MM.1S (cell line): ENCODE measurements around the gene PCCA.

Source experiments
- DNase-seq: peaks from one replicate; pipeline ENCODE4 v3.0.0-alpha.2; 2015
- H2AFZ ChIP-seq: fragments of 300-600 bp; sonication (generic); 2 replicates; pipeline ENCODE4 v1.6.0; 2016; ENCODE audit warnings: antibody characterized with exemption, low read length
- H3F3A ChIP-seq: fragments of 300-600 bp; sonication (generic); 2 replicates; pipeline ENCODE4 v1.6.1; 2016; ENCODE audit warnings: mild to moderate bottlenecking, antibody characterized with exemption, low read length, moderate library complexity, mixed read lengths; ENCODE audit not compliant: insufficient read depth
- H3K27ac ChIP-seq: fragments of 300-600 bp; sonication (generic); 2 replicates; pipeline ENCODE4 v1.5.1; 2016; ENCODE audit warnings: mild to moderate bottlenecking, low read length
- H3K27me3 ChIP-seq: fragments of 300-600 bp; sonication (generic); replicated peaks from 2 replicates; pipeline ENCODE4 v1.6.0; 2016; ENCODE audit warnings: low read length; ENCODE audit not compliant: insufficient read depth
- H3K36me3 ChIP-seq: fragments of 300-600 bp; sonication (generic); replicated peaks from 2 replicates; pipeline ENCODE4 v1.6.1; 2016; ENCODE audit warnings: mild to moderate bottlenecking, low read length, mixed read lengths; ENCODE audit not compliant: insufficient read depth
- H3K4me1 ChIP-seq: fragments of 300-600 bp; sonication (generic); 2 replicates; pipeline ENCODE4 v1.6.1; 2016; ENCODE audit warnings: low read length, mixed read lengths
- H3K4me2 ChIP-seq: fragments of 300-600 bp; sonication (generic); 2 replicates; pipeline ENCODE4 v1.6.0; 2016; ENCODE audit warnings: low read depth, low read length
- H3K4me3 ChIP-seq: fragments of 300-600 bp; sonication (generic); 2 replicates; pipeline ENCODE4 v1.5.1; 2016; ENCODE audit warnings: low read length, mixed read lengths
- H3K79me2 ChIP-seq: fragments of 300-600 bp; sonication (generic); 2 replicates; pipeline ENCODE4 v1.6.1; 2016; ENCODE audit warnings: mixed run types, low read length, mixed read lengths
- H3K9ac ChIP-seq: fragments of 300-600 bp; sonication (generic); 2 replicates; pipeline ENCODE4 v1.6.1; 2016; ENCODE audit warnings: low read length, mixed read lengths
- H3K9me2 ChIP-seq: fragments of 300-600 bp; sonication (generic); replicated peaks from 2 replicates; pipeline ENCODE4 v1.6.1; 2016; ENCODE audit warnings: mild to moderate bottlenecking, low read length, mixed read lengths; ENCODE audit not compliant: insufficient read depth
- H3K9me3 ChIP-seq: fragments of 300-600 bp; sonication (generic); replicated peaks from 2 replicates; pipeline ENCODE4 v1.6.1; 2016; ENCODE audit warnings: mild to moderate bottlenecking, low read length, mixed read lengths; ENCODE audit not compliant: insufficient read depth
- H4K20me1 ChIP-seq: fragments of 300-600 bp; sonication (generic); 2 replicates; pipeline ENCODE4 v1.6.1; 2016; ENCODE audit warnings: mild to moderate bottlenecking, low read length, moderate library complexity, mixed read lengths; ENCODE audit not compliant: insufficient read depth
- CTCF ChIP-seq: fragments of 300-600 bp; sonication (generic); IDR thresholded peaks from 2 replicates; pipeline ENCODE4 v1.5.1; 2016; ENCODE audit warnings: antibody characterized with exemption, low read length, mixed read lengths
- EZH2 ChIP-seq: fragments of 300-600 bp; sonication (generic); optimal IDR thresholded peaks from 2 replicates; pipeline ENCODE3; 2017; ENCODE audit warnings: low read depth, mild to moderate bottlenecking, antibody characterized with exemption, low read length, mixed read lengths
- EZH2phosphoT487 ChIP-seq: fragments of 300-600 bp; sonication (generic); IDR thresholded peaks from 2 replicates; pipeline ENCODE4 v1.6.1; 2018; ENCODE audit warnings: antibody characterized with exemption, low read length

The PCCA gene

GRCh38 chr13:100176801-100177400, 88.0 kb downstream of the PCCA start:
- H3K27ac ChIP-seq, result no peak overlapping the region
- H3F3A ChIP-seq, result no peaks in the 10 kb centered on the region
- H4K20me1 ChIP-seq, result no peaks in the 10 kb centered on the region
- H3K79me2 ChIP-seq, result no peaks in the 10 kb centered on the region
- no peaks in the 10 kb centered on the region for H3K9me3 ChIP-seq
- H3K9ac ChIP-seq, result no peak overlapping the region
- H2AFZ ChIP-seq, result no peak overlapping the region
- H3K9me2 ChIP-seq, result no peaks in the 10 kb centered on the region
- H3K4me1 ChIP-seq, result no peaks in the 10 kb centered on the region
- H3K36me3 ChIP-seq, result no peaks in the 10 kb centered on the region
- H3K27me3 ChIP-seq, result no peaks in the 10 kb centered on the region
- TF ChIP-seq EZH2, result no peak
- TF ChIP-seq EZH2phosphoT487, result no peak
- TF ChIP-seq CTCF, result no peak
- no peak overlapping the region for H3K4me2 ChIP-seq
- no peak overlapping the region for H3K4me3 ChIP-seq
- no peak for DNase-seq

DNA sequence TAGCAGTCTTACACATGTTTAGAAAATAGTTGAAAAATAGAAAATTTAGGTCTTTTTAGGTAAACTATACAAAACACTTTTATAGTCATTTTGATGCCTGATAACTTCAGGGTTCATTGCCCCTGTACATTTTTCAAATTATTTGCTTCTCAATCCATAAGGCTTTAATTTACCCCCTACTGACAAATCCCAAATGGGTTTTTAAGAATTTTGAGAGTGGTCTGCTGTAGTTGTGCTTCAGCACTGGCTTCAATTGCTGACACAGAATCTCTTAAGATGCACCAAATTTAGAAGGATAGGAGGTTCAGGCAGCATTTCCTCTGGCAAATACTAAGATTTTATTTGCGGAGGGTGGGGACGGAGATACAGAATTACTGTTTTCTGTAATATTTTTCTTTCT, 89.4 kb downstream of the PCCA start:
- Histone ChIP-seq H2AFZ (no peak overlapping the region), H3K79me2 (no peaks in the 10 kb centered on the region)
- no peak for TF ChIP-seq CTCF
- no peak for TF ChIP-seq EZH2phosphoT487

DNA sequence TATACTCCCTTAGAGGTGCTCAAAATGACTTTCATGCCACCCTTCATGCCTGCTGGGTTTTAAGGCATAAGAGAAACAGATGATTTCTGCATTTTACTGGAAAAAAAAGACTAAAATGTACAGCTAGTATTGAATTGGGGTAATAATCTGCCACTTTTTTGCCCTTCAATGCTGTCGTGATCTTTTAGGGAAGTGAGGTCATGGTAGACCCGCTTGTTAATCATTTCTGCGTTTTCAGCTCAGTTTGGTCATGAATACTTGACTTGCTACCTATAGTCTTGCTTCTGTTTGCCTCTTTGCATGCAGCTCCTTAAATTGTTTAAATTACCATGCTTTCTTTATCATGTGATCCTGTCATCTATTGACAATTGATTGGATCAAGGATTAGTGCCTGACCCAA, 90.4 kb downstream of the PCCA start:
- H3K4me2 ChIP-seq, result no peak overlapping the region
- TF ChIP-seq EZH2 (no peak), CTCF (no peak), EZH2phosphoT487 (no peak)
- no peak overlapping the region for H3K27ac ChIP-seq
- no peak overlapping the region for H3K4me3 ChIP-seq
- H3K36me3 ChIP-seq, result no peaks in the 10 kb centered on the region
- H3K9me3 ChIP-seq, result no peaks in the 10 kb centered on the region
- no peak for DNase-seq
- no peaks in the 10 kb centered on the region for H3K79me2 ChIP-seq
- no peak overlapping the region for H3K9ac ChIP-seq
- no peaks in the 10 kb centered on the region for H3K4me1 ChIP-seq
- no peaks in the 10 kb centered on the region for H3K9me2 ChIP-seq
- H3K27me3 ChIP-seq, result no peaks in the 10 kb centered on the region
- H3F3A ChIP-seq, result no peaks in the 10 kb centered on the region
- H4K20me1 ChIP-seq, result no peaks in the 10 kb centered on the region
- no peak overlapping the region for H2AFZ ChIP-seq

More for the DNA sequence above, 89.4 kb downstream of the PCCA start:
- Histone ChIP-seq H3K4me1 (no peaks in the 10 kb centered on the region), H3F3A (no peaks in the 10 kb centered on the region), H3K9ac (no peak overlapping the region), H3K9me2 (no peaks in the 10 kb centered on the region), H3K4me2 (no peak overlapping the region), H3K36me3 (no peaks in the 10 kb centered on the region), H3K9me3 (no peaks in the 10 kb centered on the region), H3K4me3 (no peak overlapping the region), H3K27ac (no peak overlapping the region), H3K27me3 (no peaks in the 10 kb centered on the region), H4K20me1 (no peaks in the 10 kb centered on the region)
- DNase-seq, result no peak
